Lower leg skin (tissue), 3 donors: Measurements from ENCODE around the gene LEMD2.

ENCODE experiments used
- CTCF ChIP-seq, 3 donors: fragments of 450-650 bp; IDR thresholded peaks; one replicate each; pipeline ENCODE4 v1.5.1; 2016; ENCODE audit warnings: antibody characterized with exemption in 3 of 3, mild to moderate bottlenecking in 3 of 3, moderate library complexity in 2 of 3
- POLR2A ChIP-seq, 2 donors: fragments of 450-650 bp; IDR thresholded peaks; one replicate each; pipeline ENCODE4 v1.6.1; 2016 to 2017; ENCODE audit warnings: antibody characterized with exemption in 2 of 2, mild to moderate bottlenecking in 1 of 2, moderate library complexity in 1 of 2

DNA sequence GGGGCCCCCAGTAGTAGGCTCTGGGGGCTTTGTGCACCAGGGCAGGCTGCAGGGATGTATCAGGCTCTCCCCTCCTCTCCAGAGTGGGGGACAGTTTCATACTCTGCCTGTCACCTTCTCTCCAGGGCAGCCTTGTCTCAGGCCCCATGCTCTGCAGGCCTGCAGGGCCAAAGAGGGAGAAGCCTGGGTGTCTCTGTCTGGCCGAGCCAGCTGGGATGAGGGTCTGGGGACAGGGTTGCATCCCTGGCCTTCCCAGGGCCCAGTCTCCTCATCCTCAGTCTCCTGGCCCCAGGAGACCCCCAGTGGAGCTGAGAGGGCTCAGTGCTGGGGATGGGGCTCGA is 27.4 kb downstream of the LEMD2 start:
- no peak for TF ChIP-seq CTCF (IDR thresholded peaks at IDR 0.05)
- no peak for TF ChIP-seq POLR2A (IDR thresholded peaks at IDR 0.05)
